Left lung (tissue), 10 donors: Measurements from ENCODE around the gene ZNF830. TPM values are rescaled to one million over a fixed set of nuclear protein-coding genes. Genes with fewer than 3 reads are reported as not detected.
"Not testable (repeated sequence)": the region's sequence is repeated elsewhere in the genome, so short reads cannot be mapped to it uniquely, and the experiment has no call there.

Experiments used
- ATAC-seq: fragments of 200-7000 bp; cut with Tn5 transposase; one replicate; pipeline ENCODE4 v1.9.1; 2020; ENCODE audit warnings: moderate library complexity
- DNase-seq, 4 donors: peaks; one replicate each; pipeline ENCODE4 v3.0.0-alpha.2; 2013 to 2020
- H3K27ac ChIP-seq, 2 donors: fragments of 200-600 bp; sonication (generic) in 1 of 2; one replicate each; pipeline versions ENCODE4 v1.5.0 to v1.8.0; 2020 to 2021
- H3K27me3 ChIP-seq, 2 donors: fragments of 200-600 bp; sonication (generic) in 1 of 2; one replicate each; pipeline versions ENCODE4 v1.5.0 to v1.8.0; 2020 to 2021
- H3K36me3 ChIP-seq, 2 donors: fragments of 200-600 bp; sonication (generic) in 1 of 2; one replicate each; pipeline versions ENCODE4 v1.5.0 to v1.8.0; 2020 to 2021
- H3K4me1 ChIP-seq, 2 donors: fragments of 200-600 bp; one replicate each; pipeline ENCODE4 v1.8.0; 2021
- H3K4me3 ChIP-seq, 2 donors: fragments of 200-600 bp; sonication (generic) in 1 of 2; one replicate each; pipeline versions ENCODE4 v1.5.0 to v1.8.0; 2020 to 2021; ENCODE audit warnings: mild to moderate bottlenecking in 1 of 2
- H3K9me3 ChIP-seq, 2 donors: fragments of 200-600 bp; sonication (generic) in 1 of 2; one replicate each; pipeline versions ENCODE4 v1.5.0 to v1.8.0; 2020 to 2021
- intact Hi-C, 2 donors: fragments of 100-400 bp; cut with DNase I; formaldehyde crosslinking; loops; one replicate each; pipeline versions ENCODE4 v1.11.2 to v1.14.2; 2022
- polyA plus RNA-seq, 6 donors: library from polyadenylated mRNA; unstranded; fragments of 120-200 nt; gene quantifications; one replicate each; pipeline ENCODE4 v1.2.1, GENCODE V29; 2013; ENCODE audit not compliant: insufficient read length in 6 of 6
- total RNA-seq, 2 donors: library from RNA; stranded (reverse); fragmentation: NEBNext Ultra II Directional; extraction: Animal tissue kit (Norgen Biotek cat#: 25700); gene quantifications; one replicate each; pipeline ENCODE4 v1.2.1, GENCODE V29; 2021
- TF ChIP-seq, protein P1 (sequence below), 2 donors: fragments of 200-600 bp; sonication (generic) in 1 of 2; IDR thresholded peaks; one replicate each; pipeline versions ENCODE4 v1.5.0 to v1.8.0; 2021; ENCODE audit warnings: antibody characterized with exemption in 2 of 2
- donor health status: DM: no; HTN: yes; CAD: no.
- donor health status: DM: no; HTN: no; CAD: no.

Gene ZNF830
- total and polyA plus RNA-seq, 8 donors, result 11.8 to 27.5 (median 21.2) TPM

DNA sequence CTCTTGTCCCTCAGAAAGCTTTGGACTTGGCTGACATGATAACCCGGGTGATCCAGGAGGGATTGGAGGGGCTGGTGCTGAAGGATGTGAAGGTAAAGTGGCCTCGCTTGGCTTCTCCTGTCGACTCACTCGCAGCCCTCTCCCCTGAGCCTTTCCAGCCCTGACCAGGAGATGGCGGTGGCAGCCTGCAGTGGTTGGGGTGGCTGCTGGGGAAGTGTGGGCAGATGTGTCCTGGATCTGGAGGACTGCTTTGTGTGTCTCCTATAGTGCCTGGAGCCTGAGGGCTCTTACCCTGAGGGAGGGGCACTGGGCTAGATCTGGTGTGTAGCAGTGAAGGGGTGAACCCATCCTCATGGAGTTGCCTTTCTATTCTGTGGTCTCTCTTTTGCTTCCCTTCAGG is 36.9 kb downstream of the ZNF830 start:
- intact Hi-C loops, result no loop called here
- peaks cover 6 to 24% of the 10 kb centered on the region in 2 donors for H3K4me1 ChIP-seq
- TF ChIP-seq, protein P1, sequence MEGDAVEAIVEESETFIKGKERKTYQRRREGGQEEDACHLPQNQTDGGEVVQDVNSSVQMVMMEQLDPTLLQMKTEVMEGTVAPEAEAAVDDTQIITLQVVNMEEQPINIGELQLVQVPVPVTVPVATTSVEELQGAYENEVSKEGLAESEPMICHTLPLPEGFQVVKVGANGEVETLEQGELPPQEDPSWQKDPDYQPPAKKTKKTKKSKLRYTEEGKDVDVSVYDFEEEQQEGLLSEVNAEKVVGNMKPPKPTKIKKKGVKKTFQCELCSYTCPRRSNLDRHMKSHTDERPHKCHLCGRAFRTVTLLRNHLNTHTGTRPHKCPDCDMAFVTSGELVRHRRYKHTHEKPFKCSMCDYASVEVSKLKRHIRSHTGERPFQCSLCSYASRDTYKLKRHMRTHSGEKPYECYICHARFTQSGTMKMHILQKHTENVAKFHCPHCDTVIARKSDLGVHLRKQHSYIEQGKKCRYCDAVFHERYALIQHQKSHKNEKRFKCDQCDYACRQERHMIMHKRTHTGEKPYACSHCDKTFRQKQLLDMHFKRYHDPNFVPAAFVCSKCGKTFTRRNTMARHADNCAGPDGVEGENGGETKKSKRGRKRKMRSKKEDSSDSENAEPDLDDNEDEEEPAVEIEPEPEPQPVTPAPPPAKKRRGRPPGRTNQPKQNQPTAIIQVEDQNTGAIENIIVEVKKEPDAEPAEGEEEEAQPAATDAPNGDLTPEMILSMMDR (IDR thresholded peaks at IDR 0.05), result peak; percentile 54 to 76
- H3K27ac ChIP-seq, result peak overlapping the region; percentile 41 to 70
- ATAC-seq (peak; percentile 91), DNase-seq (peak in 3 of 4 donors; percentile 44 to 93 (median 74))
- peaks cover 0 to 93% of the 10 kb centered on the region in 2 donors for H3K36me3 ChIP-seq
- no peaks in the 10 kb centered on the region for H3K27me3 ChIP-seq
- H3K4me3 ChIP-seq, result no peak overlapping the region
- H3K9me3 ChIP-seq, result no peaks in the 10 kb centered on the region

DNA sequence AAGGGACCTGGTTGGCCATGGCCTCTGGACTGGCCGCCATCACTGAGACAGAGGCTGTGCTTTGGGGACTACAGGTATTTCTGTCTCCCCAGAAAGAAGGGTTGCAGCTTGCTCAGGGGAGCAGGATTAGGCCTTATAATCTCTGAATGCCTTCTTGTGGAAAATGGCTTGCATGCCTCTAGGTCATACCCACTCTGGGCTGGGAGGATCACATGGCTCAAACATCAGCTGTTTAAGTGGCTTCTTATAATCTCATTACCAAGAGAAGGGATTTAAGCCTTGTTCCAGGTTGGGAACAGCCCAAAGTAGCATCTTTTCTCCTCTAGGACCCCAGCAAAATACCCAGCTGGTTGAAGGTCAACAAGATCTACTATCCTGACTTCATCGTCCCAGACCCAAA is 38.1 kb downstream of the ZNF830 start:
- Histone ChIP-seq H3K4me1 (peaks cover 6 to 24% of the 10 kb centered on the region in 2 donors), H3K36me3 (peaks cover 0 to 94% of the 10 kb centered on the region in 2 donors), H3K4me3 (no peak overlapping the region), H3K9me3 (no peaks in the 10 kb centered on the region), H3K27ac (no peak overlapping the region), H3K27me3 (no peaks in the 10 kb centered on the region)
- ATAC-seq (no peak), DNase-seq (no peak)
- TF ChIP-seq, protein P1 (IDR thresholded peaks at IDR 0.05), result no peak
- intact Hi-C loops, result no loop called here

DNA sequence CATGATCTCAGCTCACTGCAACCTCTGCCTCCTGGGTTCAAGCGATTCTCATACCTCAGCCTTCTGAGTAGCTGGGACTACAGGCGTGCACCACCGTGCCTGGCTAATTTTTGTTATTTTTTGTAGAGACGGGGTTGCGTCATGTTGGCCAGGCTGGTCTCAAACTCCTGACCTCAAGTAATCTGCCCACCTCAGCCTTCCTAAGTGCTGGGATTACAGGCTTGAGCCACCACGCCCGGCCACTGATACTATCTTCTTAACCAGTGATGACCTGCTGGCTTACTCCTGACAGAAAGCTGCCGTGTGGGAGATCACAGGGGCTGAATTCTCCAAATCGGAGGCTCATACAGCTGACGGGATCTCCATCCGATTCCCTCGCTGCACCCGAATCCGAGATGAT is 39.6 kb downstream of the ZNF830 start:
- peaks cover 6 to 24% of the 10 kb centered on the region in 2 donors for H3K4me1 ChIP-seq
- not testable (repeated sequence) for H3K27ac ChIP-seq, DNase-seq, H3K27me3 ChIP-seq, ATAC-seq, H3K4me3 ChIP-seq, H3K9me3 ChIP-seq
- H3K36me3 ChIP-seq, result peaks cover 0 to 93% of the 10 kb centered on the region in 2 donors
- intact Hi-C loops, result loop anchor here in 1 of 2 donors (10.0 kb wide), 1 partner anchor 84 kb away; no protein-coding TSS in a partner anchor

DNA sequence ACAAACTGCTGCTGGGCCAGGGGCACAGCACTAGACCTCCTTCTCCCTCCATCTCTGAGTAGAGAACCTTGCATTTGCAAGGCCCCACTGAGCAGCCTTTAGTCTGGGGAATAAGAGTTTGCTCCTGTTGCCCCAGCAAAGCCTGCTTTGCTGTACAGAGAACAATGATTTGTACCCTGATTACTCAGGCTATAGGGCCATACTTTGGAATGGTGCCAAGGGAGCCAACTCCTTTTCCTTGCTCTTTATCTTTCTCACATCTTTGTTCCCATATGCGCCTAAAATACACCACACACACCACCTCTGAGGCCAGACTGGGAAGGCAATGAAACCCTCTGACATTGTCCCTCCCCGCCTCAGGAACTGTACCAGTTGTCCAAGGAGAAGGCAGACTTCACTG is 40.2 kb downstream of the ZNF830 start:
- H3K27me3 ChIP-seq, result no peaks in the 10 kb centered on the region
- TF ChIP-seq, protein P1 (IDR thresholded peaks at IDR 0.05), result no peak
- DNase-seq, result no peak
- no peaks in the 10 kb centered on the region for H3K9me3 ChIP-seq
- H3K36me3 ChIP-seq, result peaks cover 0 to 93% of the 10 kb centered on the region in 2 donors
- H3K27ac ChIP-seq, result no peak overlapping the region
- intact Hi-C loops, result loop anchor here in 1 of 2 donors (10.0 kb wide), 1 partner anchor 83 kb away; no protein-coding TSS in a partner anchor
- no peak for ATAC-seq
- peaks cover 6 to 21% of the 10 kb centered on the region in 2 donors for H3K4me1 ChIP-seq
- H3K4me3 ChIP-seq, result no peak overlapping the region

DNA sequence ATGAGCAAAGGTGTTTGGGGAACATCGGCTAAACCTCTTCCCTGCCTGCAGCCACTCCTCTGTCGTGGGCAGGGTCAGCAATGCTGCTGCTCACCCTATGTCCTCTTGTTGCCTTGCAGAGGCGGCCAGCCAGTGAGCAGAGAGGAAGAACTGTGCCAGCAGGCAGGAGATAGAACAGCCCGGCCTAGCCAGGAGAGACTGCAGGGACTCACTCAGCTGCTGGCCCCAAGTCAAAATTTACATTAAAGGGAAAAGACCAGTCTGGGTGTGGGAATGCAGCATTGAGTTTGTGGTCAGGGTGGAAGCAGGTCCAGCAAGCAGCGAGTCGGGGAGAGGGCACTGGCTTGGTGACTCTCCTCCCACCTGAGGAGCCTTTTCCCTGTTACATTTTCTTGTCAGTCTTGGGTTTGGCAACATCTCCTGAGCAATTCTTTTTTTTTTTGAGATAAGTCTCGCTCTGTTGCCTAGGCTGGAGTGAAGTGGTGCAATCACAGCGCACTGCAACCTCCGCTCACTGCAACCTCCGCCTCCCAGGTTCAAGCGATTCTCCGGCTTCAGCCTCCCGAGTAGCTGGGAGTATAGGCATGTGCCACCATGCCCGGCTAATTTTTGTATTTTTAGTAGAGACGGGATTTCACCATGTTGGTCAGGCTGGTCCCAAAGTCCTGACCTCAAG is 41.7 kb downstream of the ZNF830 start:
- no peak for DNase-seq
- H3K27me3 ChIP-seq, result no peaks in the 10 kb centered on the region
- peak overlapping the region in 1 of 2 donors; percentile 6 for H3K27ac ChIP-seq
- intact Hi-C loops, result loop anchor here in 1 of 2 donors (10.0 kb wide), 1 partner anchor 82 kb away; no protein-coding TSS in a partner anchor
- TF ChIP-seq, protein P1 (IDR thresholded peaks at IDR 0.05), result no peak
- peaks cover 0 to 94% of the 10 kb centered on the region in 2 donors for H3K36me3 ChIP-seq
- H3K4me1 ChIP-seq, result peaks cover 0 to 6% of the 10 kb centered on the region in 2 donors
- no peaks in the 10 kb centered on the region for H3K9me3 ChIP-seq
- no peak overlapping the region for H3K4me3 ChIP-seq
- ATAC-seq, result no peak
